ENCODE results near the gene NEDD4L. TPM values are rescaled to one million over a fixed set of nuclear protein-coding genes. Genes with fewer than 3 reads are reported as not detected.

The NEDD4L gene
- total and polyA plus RNA-seq, 2 experiments from 2014 or later: 36.2 to 72.3 TPM

DNA sequence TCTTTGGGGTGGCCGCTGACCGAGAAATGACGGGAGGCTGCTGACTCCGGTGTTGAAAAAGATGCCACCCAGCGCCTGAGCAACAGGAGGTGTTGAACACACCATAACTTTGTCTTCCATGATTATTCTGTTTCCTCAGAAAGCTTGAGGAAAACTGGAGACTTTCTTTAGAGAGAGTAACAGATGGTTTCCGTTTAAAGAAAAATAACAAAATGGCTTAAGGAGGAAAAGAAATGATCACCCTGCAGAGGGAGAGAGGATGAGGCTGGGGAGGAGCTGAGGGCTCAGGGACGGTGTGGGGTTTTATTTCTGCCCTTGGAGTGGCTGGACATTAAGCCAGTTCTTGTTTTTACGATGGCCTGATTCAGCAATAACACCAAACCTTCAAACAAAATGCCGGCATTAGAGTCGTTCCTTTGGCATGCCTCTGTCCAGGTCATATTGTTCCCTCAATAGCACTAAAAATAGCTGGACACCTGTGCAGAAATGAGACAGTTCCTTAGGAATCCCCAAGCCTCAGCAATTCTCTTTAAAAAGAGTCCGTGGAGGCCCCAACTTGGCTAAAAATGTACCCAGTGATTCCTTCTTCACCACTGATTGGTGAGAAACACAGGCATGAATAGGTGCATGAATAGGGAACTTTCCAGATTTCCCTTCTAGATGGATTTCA lies 402.5 kb downstream of the NEDD4L start (continued):
- TF ChIP-seq, protein P1, sequence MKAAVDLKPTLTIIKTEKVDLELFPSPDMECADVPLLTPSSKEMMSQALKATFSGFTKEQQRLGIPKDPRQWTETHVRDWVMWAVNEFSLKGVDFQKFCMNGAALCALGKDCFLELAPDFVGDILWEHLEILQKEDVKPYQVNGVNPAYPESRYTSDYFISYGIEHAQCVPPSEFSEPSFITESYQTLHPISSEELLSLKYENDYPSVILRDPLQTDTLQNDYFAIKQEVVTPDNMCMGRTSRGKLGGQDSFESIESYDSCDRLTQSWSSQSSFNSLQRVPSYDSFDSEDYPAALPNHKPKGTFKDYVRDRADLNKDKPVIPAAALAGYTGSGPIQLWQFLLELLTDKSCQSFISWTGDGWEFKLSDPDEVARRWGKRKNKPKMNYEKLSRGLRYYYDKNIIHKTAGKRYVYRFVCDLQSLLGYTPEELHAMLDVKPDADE (IDR thresholded peaks at IDR 0.05): no peak
- TF ChIP-seq, protein P2, sequence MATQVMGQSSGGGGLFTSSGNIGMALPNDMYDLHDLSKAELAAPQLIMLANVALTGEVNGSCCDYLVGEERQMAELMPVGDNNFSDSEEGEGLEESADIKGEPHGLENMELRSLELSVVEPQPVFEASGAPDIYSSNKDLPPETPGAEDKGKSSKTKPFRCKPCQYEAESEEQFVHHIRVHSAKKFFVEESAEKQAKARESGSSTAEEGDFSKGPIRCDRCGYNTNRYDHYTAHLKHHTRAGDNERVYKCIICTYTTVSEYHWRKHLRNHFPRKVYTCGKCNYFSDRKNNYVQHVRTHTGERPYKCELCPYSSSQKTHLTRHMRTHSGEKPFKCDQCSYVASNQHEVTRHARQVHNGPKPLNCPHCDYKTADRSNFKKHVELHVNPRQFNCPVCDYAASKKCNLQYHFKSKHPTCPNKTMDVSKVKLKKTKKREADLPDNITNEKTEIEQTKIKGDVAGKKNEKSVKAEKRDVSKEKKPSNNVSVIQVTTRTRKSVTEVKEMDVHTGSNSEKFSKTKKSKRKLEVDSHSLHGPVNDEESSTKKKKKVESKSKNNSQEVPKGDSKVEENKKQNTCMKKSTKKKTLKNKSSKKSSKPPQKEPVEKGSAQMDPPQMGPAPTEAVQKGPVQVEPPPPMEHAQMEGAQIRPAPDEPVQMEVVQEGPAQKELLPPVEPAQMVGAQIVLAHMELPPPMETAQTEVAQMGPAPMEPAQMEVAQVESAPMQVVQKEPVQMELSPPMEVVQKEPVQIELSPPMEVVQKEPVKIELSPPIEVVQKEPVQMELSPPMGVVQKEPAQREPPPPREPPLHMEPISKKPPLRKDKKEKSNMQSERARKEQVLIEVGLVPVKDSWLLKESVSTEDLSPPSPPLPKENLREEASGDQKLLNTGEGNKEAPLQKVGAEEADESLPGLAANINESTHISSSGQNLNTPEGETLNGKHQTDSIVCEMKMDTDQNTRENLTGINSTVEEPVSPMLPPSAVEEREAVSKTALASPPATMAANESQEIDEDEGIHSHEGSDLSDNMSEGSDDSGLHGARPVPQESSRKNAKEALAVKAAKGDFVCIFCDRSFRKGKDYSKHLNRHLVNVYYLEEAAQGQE (IDR thresholded peaks at IDR 0.05; ENCODE audit: unreplicated experiment): no peak
- TF ChIP-seq, protein P3, sequence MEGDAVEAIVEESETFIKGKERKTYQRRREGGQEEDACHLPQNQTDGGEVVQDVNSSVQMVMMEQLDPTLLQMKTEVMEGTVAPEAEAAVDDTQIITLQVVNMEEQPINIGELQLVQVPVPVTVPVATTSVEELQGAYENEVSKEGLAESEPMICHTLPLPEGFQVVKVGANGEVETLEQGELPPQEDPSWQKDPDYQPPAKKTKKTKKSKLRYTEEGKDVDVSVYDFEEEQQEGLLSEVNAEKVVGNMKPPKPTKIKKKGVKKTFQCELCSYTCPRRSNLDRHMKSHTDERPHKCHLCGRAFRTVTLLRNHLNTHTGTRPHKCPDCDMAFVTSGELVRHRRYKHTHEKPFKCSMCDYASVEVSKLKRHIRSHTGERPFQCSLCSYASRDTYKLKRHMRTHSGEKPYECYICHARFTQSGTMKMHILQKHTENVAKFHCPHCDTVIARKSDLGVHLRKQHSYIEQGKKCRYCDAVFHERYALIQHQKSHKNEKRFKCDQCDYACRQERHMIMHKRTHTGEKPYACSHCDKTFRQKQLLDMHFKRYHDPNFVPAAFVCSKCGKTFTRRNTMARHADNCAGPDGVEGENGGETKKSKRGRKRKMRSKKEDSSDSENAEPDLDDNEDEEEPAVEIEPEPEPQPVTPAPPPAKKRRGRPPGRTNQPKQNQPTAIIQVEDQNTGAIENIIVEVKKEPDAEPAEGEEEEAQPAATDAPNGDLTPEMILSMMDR (conservative IDR thresholded peaks at IDR 0.05; ENCODE audit: low read depth in 2 of 2): no peak

DNA sequence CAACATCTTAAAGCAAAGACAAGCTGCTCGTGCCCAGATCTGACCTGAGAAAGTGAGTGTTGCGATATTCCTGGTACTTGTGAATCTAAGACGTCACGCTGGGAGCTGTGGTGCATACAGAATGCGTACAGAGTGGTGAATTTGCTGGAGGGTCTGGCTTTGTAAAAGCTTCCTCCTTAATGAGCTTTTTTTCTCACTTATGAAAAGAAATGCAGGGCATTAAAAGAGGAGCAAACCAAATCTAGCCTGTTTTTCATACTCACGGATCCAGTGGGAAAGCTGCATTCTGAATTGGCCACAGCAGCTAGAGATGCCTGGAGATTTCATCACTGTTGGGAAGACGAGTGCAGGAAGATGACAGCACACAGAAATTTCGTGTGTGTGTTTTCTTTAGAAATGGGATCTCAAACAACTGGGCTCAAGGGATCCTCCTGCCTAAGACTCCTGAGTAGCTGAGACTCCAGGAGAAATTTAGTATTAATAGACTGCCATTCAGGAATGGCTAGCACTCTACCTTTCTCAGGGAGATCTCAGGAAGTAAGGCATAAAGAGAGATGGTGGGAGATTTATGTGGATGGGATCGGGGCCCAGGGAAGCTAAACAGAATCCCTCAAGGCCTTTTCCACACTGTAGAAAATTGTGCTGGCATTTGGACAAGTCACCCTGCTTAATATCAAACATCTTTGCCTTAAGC lies 403.5 kb downstream of the NEDD4L start:
- H3K4me3 ChIP-seq: no peak overlapping the region
- DNase-seq (ENCODE audit: low spot score): peak; percentile 57
- H3K4me3 Mint-ChIP-seq: 0 out of 3 replicates have a peak overlapping the region, but pooled peaks have one; percentile 13

More for the DNA sequence above, 403.5 kb downstream of the NEDD4L start:
- peak overlapping the region; percentile 61 for H3K27ac Mint-ChIP-seq
- ATAC-seq: peak; percentile 64
- Histone ChIP-seq H3K4me2 (peak overlapping the region; percentile 46), H3K36me3 (ENCODE audit: insufficient read depth) (no peaks in the 10 kb centered on the region), H3K4me1 (ENCODE audit: insufficient read depth) (peaks cover 32% of the 10 kb centered on the region), H3K27ac (ENCODE audit: low read depth) (peak overlapping the region; percentile 16; the same call in 1 of the 2 replicates), H3F3A (replicated peaks; ENCODE audit: low read depth) (no peaks in the 10 kb centered on the region; the same call in 1 of the 2 replicates), H4K20me1 (replicated peaks; ENCODE audit: insufficient read depth) (no peaks in the 10 kb centered on the region), H2AFZ (peak overlapping the region; percentile 41; the same call in 1 of the 2 replicates), H3K27me3 (ENCODE audit: insufficient read depth) (no peaks in the 10 kb centered on the region), H3K9me2 (ENCODE audit: insufficient read depth) (no peaks in the 10 kb centered on the region), H3K79me2 (replicated peaks; ENCODE audit: insufficient read depth) (no peaks in the 10 kb centered on the region)
- H3K36me3 Mint-ChIP-seq (ENCODE audit: low read depth): no peaks in the 10 kb centered on the region
- TF ChIP-seq EZH2 (IDR thresholded peaks at IDR 0.05; ENCODE audit: low read depth, unreplicated experiment) (no peak), ZNF331 (CRISPR knock-in tag; IDR thresholded peaks at IDR 0.05; ENCODE audit: low read depth) (no peak)
- no peaks in the 10 kb centered on the region for H3K9me3 Mint-ChIP-seq
- H3K27me3 Mint-ChIP-seq (ENCODE audit: insufficient read depth, low read depth, poor library complexity): peaks cover 4% of the 10 kb centered on the region
- peaks cover 44% of the 10 kb centered on the region for H3K4me1 Mint-ChIP-seq
